ENCODE results near the gene VIPR2. TPM values are rescaled to one million over a fixed set of nuclear protein-coding genes. Genes with fewer than 3 reads are reported as not detected.

VIPR2 gene
- total RNA-seq, 1 donor from 2014 or later, result 0.92 TPM

GRCh38 chr7:159117366-159118196 lies 27.1 kb downstream of the VIPR2 start:
- no peak overlapping the region for H3K9ac ChIP-seq
- Mint-ChIP-seq H3K27me3 (ENCODE audit: insufficient read depth, low read depth) (peaks cover 8% of the 10 kb centered on the region), H3K9me3 (no peaks in the 10 kb centered on the region), H3K27ac (no peak overlapping the region), H3K36me3 (no peaks in the 10 kb centered on the region), H3K4me1 (peaks cover 36% of the 10 kb centered on the region), H3K4me3 (no peak overlapping the region)
- no peak for DNase-seq (ENCODE audit: low spot score)
- no peaks in the 10 kb centered on the region for H4K20me1 ChIP-seq (ENCODE audit: low read depth)
- H3K4me1 ChIP-seq, result peaks cover 27% of the 10 kb centered on the region
- TF ChIP-seq EZH2 (IDR thresholded peaks at IDR 0.05), result no peak
- TF ChIP-seq EZH2phosphoT487 (IDR thresholded peaks at IDR 0.05), result no peak
- no peak for TF ChIP-seq CTCF (IDR thresholded peaks at IDR 0.05)
- H3K79me2 ChIP-seq (ENCODE audit: low read depth), result no peaks in the 10 kb centered on the region
- no peaks in the 10 kb centered on the region for H3K36me3 ChIP-seq
- H2AFZ ChIP-seq (replicated peaks), result peak overlapping the region; percentile 65
- no peaks in the 10 kb centered on the region for H3K27me3 ChIP-seq
- H3F3A ChIP-seq (ENCODE audit: low read depth), result no peaks in the 10 kb centered on the region
- no peaks in the 10 kb centered on the region for H3K9me3 ChIP-seq (ENCODE audit: low read depth)
- H3K4me2 ChIP-seq, result no peak overlapping the region
- H3K27ac ChIP-seq, result no peak overlapping the region
- H3K4me3 ChIP-seq, result no peak overlapping the region

- no peaks in the 10 kb centered on the region for H3K9me3 ChIP-seq (ENCODE audit: low read depth)
- DNase-seq (ENCODE audit: low spot score), result no peak
- H3K4me3 ChIP-seq, result no peak overlapping the region
- no peaks in the 10 kb centered on the region for H3K9me3 Mint-ChIP-seq
- H3K27me3 Mint-ChIP-seq (ENCODE audit: insufficient read depth, low read depth), result peaks cover 6% of the 10 kb centered on the region
- H3K27ac ChIP-seq, result no peak overlapping the region
- H3K4me3 Mint-ChIP-seq, result no peak overlapping the region
- H3K4me1 Mint-ChIP-seq, result peaks cover 36% of the 10 kb centered on the region
- H3K79me2 ChIP-seq (ENCODE audit: low read depth), result no peaks in the 10 kb centered on the region
- H3K27ac Mint-ChIP-seq, result no peak overlapping the region
- TF ChIP-seq EZH2phosphoT487 (IDR thresholded peaks at IDR 0.05) (no peak), EZH2 (IDR thresholded peaks at IDR 0.05) (no peak), CTCF (IDR thresholded peaks at IDR 0.05) (no peak)
- H3K4me1 ChIP-seq, result peaks cover 27% of the 10 kb centered on the region
- H3K36me3 ChIP-seq, result no peaks in the 10 kb centered on the region
- H3K36me3 Mint-ChIP-seq, result no peaks in the 10 kb centered on the region
- no peak overlapping the region for H3K4me2 ChIP-seq
- H3K27me3 ChIP-seq, result no peaks in the 10 kb centered on the region
- no peaks in the 10 kb centered on the region for H4K20me1 ChIP-seq (ENCODE audit: low read depth)
- no peak overlapping the region for H2AFZ ChIP-seq (replicated peaks)
- H3F3A ChIP-seq (ENCODE audit: low read depth), result no peaks in the 10 kb centered on the region
- H3K9ac ChIP-seq, result no peak overlapping the region
These were observed 27.9 kb downstream of the VIPR2 start for GRCh38 chr7:159116581-159117339.

GRCh38 chr7:159115601-159116501 lies 28.8 kb downstream of the VIPR2 start:
- Mint-ChIP-seq H3K27me3 (ENCODE audit: insufficient read depth, low read depth) (peaks cover 6% of the 10 kb centered on the region), H3K9me3 (no peaks in the 10 kb centered on the region), H3K27ac (no peak overlapping the region), H3K4me3 (no peak overlapping the region), H3K36me3 (no peaks in the 10 kb centered on the region), H3K4me1 (peaks cover 36% of the 10 kb centered on the region)
- Histone ChIP-seq H3K4me1 (peaks cover 27% of the 10 kb centered on the region), H4K20me1 (ENCODE audit: low read depth) (no peaks in the 10 kb centered on the region), H3K27ac (no peak overlapping the region), H3K27me3 (no peaks in the 10 kb centered on the region), H3K4me2 (no peak overlapping the region), H3K36me3 (no peaks in the 10 kb centered on the region), H3K79me2 (ENCODE audit: low read depth) (no peaks in the 10 kb centered on the region), H3K9ac (no peak overlapping the region), H3K4me3 (no peak overlapping the region), H3K9me3 (ENCODE audit: low read depth) (no peaks in the 10 kb centered on the region), H2AFZ (replicated peaks) (no peak overlapping the region), H3F3A (ENCODE audit: low read depth) (no peaks in the 10 kb centered on the region)
- TF ChIP-seq EZH2 (IDR thresholded peaks at IDR 0.05), result no peak
- no peak for TF ChIP-seq CTCF (IDR thresholded peaks at IDR 0.05)
- no peak for DNase-seq (ENCODE audit: low spot score)
